ENCODE data around the gene CLCC1. TPM values are rescaled to one million over a fixed set of nuclear protein-coding genes. Genes with fewer than 3 reads are reported as not detected.
"Not testable (repeated sequence)": the region's sequence is repeated elsewhere in the genome, so short reads cannot be mapped to it uniquely, and the experiment has no call there.

CLCC1 gene
- 27.4 and 31.1 TPM in 2 replicates for total RNA-seq

- peak; percentile 51 for DNase-seq (ENCODE audit: low read depth, low spot score)
Measured at GRCh38 chr1:108963052-108963686, at the start of gene CLCC1. Gene CLCC1, minus strand, starts transcription at chr1:108963484. Its CDS starts 13,047 bp downstream, at chr1:108950437.

- DNase-seq (ENCODE audit: low read depth, low spot score), result no peak
Measured at GRCh38 chr1:109011335-109011734, 48.1 kb upstream of the CLCC1 start.

- DNase-seq (ENCODE audit: low read depth, low spot score), result not testable (repeated sequence)
Measured at GRCh38 chr1:108996622-108997021, 33.3 kb upstream of the CLCC1 start.

GRCh38 chr1:108983114-108983513 lies 19.8 kb upstream of the CLCC1 start:
- DNase-seq (ENCODE audit: low read depth, low spot score), result no peak

GRCh38 chr1:108976658-108977057 lies 13.4 kb upstream of the CLCC1 start:
- DNase-seq (ENCODE audit: low read depth, low spot score), result no peak

- DNase-seq (ENCODE audit: low read depth, low spot score), result no peak
Measured at GRCh38 chr1:108972951-108973350, 9.7 kb upstream of the CLCC1 start.

DNA sequence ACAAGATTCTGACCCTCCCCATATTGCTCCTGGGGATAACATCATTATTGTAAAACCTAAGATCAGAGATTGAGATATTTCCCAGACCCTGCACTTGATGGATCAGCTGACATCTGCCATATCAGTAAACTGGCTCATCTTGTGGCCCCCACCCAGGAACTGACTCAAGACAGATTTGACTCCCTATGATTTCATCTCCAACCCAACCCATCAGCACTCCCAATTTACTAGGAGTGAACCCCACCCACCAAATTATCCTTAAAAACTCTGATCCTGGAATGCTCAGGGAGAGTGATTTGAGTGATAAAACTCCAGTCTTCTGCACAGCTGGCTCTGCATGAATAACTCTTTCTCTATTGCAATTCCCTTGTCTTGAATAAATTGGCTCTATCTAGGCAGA lies 6.1 kb upstream of the CLCC1 start:
- DNase-seq (ENCODE audit: low read depth, low spot score), result no peak

- DNase-seq (ENCODE audit: low read depth, low spot score), result no peak
Measured at GRCh38 chr1:108962681-108963051, 618 bp downstream of the CLCC1 start.

DNA sequence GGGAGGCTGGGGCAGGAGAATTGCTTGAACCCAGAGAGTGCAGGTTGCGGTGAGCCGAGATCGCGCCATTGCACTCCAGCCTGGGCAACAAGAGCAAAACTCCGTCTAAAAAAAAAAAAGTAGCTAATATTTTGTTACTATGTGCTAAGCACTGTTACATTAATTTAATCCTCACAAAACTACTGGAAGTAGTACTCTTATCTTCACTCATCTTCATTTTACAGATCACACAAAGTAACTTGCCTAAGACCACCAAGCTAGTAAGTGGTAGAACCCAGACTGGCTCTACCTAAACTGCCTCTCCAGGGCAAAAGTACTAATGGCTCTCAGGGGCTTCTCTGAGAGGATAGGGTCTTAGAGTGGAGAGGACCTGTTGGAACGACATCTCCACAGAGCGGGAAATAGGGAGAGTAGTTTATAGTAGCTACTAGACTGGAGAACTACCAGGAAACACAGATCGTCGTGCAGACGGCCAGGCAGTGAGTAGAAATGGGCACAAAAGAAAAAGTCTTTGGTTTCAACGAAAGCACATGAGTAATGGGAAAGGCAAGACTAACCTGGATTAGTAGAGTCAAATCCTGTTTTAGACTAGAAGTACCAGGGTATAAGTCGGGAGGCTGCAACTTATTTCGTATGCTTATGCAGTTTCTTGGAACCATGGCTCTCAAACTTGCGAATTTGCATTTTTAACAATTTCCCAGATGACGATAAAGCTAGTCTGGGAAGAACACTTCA lies 1.4 kb downstream of the CLCC1 start:
- no peak for DNase-seq (ENCODE audit: low read depth, low spot score)

- no peak for DNase-seq (ENCODE audit: low read depth, low spot score)
Measured at GRCh38 chr1:108961198-108961597, 2.1 kb downstream of the CLCC1 start.

DNA sequence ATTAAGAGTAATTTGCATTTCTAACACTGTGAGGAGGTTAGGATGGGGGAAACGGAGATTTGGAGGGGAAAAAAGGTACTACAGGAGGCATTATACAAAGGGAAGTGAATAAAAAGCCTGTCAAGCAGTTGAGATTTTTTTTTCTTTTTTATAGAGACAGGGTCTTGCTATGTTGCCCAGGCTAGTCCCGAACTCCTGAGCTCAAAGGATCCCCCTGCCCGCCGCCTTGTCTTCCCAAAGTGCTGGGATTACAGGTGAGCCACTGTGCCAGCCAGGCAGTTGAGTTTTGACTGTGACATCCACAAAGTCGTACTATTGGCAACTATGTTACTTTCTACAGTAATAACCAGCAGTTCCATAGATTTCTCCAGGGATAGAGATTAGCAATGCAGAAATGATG lies 2.6 kb downstream of the CLCC1 start:
- DNase-seq (ENCODE audit: low read depth, low spot score), result no peak

- DNase-seq (ENCODE audit: low read depth, low spot score), result no peak
Measured at GRCh38 chr1:108957888-108958287, 5.4 kb downstream of the CLCC1 start.

GRCh38 chr1:108955881-108956280 lies 7.4 kb downstream of the CLCC1 start:
- DNase-seq (ENCODE audit: low read depth, low spot score), result no peak

- no peak for DNase-seq (ENCODE audit: low read depth, low spot score)
Measured at GRCh38 chr1:108955111-108955510, 8.2 kb downstream of the CLCC1 start.

- DNase-seq (ENCODE audit: low read depth, low spot score), result no peak
Measured at GRCh38 chr1:108953452-108953851, 9.8 kb downstream of the CLCC1 start.

GRCh38 chr1:108951242-108951641 lies 12.0 kb downstream of the CLCC1 start:
- no peak for DNase-seq (ENCODE audit: low read depth, low spot score)

GRCh38 chr1:108949044-108949443 lies 14.2 kb downstream of the CLCC1 start:
- DNase-seq (ENCODE audit: low read depth, low spot score), result no peak

DNA sequence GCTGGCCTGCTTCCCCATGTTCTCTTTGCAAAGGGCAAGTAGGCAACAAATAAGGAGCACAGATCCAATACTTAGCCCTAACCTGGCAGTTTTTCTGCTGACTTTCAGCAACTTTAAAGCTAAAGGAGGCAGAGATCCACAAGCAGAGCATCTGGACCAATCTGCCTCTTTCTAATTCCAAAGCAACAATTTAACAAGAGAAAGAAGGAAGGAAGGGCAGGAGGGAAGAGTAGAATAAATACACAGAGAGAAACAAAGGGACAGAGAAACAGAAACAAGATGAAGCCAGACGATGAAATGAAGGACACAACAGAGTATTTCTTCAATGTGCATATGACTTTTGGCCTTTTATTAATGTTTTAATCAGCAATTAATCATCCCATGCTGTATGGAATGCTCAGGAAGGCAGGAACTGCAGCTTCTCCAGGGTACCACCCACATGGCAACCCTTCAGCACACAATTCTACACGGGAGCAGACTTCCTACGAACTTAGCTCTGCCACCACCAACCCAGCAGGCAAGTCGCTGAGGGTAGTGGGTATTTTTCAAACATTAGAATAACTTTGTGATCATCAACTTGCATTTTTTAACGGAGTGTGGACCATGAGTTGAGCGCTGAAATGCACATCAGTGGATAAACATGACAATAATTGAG lies 15.3 kb downstream of the CLCC1 start:
- DNase-seq (ENCODE audit: low read depth, low spot score), result no peak

DNA sequence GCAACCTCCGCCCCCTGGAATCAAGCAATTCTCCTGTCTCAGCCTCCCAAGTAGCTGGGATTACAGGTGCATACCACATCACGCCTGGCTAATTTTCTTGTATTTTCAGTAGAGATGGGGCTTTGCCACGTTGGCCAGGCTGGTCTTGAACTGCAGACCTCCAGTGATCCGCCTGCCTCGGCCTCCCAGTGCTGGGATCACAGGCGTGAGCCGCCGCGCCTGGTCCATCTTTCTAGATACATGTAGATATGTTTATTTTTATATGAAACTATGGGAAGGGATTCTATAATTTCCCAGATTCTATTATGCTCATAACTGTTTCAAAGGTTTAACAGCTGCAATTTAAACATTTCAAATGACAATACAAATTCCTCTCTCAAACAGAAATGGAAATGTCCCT lies 27.1 kb downstream of the CLCC1 start:
- DNase-seq (ENCODE audit: low read depth, low spot score), result no peak

GRCh38 chr1:108933944-108934343 lies 29.3 kb downstream of the CLCC1 start:
- no peak for DNase-seq (ENCODE audit: low read depth, low spot score)

DNA sequence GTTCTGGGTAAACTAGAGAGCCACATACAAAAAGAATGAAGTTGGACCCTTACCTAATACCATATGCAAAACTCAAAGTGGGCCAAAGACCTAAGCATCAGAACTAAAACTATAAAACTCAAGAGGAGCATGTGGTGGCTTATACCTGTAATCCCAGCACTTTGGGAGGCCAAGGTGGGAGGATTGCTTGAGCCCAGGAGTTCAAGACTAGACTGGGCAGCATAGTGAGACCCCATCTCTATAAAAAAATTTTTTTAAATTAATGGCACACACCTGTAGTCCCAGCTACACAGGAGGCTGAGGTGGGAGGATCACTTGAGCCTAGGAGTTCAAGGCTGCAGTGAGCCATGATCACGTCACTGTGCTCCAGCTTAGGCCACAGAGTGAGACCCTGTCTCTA lies 35.7 kb downstream of the CLCC1 start:
- not testable (repeated sequence) for DNase-seq (ENCODE audit: low read depth, low spot score)

DNA sequence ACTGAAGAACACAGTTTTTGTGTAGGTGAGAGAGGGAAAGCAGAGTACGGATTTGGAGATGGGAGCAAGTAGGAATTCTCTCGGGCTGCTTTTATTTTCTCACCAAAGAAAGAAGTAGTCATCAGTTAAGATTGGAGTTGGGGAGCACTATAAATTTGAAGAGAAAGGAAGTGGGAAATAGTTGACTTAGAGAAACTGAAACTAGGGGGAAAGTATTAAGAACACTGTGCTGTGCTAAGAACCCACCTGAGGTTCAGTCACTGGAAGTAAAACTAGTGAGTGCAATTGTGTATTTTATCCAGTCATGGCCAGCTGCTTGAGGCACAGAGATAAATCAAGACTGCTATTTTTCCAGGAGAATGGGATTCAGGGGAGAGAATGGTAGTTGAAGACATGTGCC lies 37.4 kb downstream of the CLCC1 start:
- DNase-seq (ENCODE audit: low read depth, low spot score), result no peak

- DNase-seq (ENCODE audit: low read depth, low spot score), result no peak
Measured at GRCh38 chr1:108916788-108917187, 46.5 kb downstream of the CLCC1 start.

Data from pulmonary artery endothelial cell (primary cell).